PC-3 (cell line): ENCODE results near the gene KBTBD4. TPM values are rescaled to one million over a fixed set of nuclear protein-coding genes. Genes with fewer than 3 reads are reported as not detected.
"Not testable (repeated sequence)": the region's sequence is repeated elsewhere in the genome, so short reads cannot be mapped to it uniquely, and the experiment has no call there.

ENCODE experiments used
- ATAC-seq: fragments of 200-7000 bp; cut with Tn5 transposase; 2 replicates; pipeline ENCODE4 v1.9.1; 2020; ENCODE audit warnings: mild to moderate bottlenecking, moderate library complexity
- BruUV-seq: library from RNA; stranded (reverse); fragments of 400-500 nt; replicated peaks from 2 replicates; lab custom pipeline; 2021; lab: Mats Ljungman, UMichigan
- CTCF ChIA-PET: fragments of 300-600 bp; sonication (Branson Sonifier 250); formaldehyde crosslinking; loops from one replicate; lab custom pipeline; 2022; ENCODE audit warnings: antibody characterized with exemption; lab: Charles Lee
- POLR2A ChIA-PET: fragments of 300-600 bp; sonication (Branson Sonifier 250); formaldehyde crosslinking; loops from one replicate; lab custom pipeline; 2022; ENCODE audit warnings: antibody characterized with exemption; ENCODE audit not compliant: unreplicated experiment; lab: Charles Lee
- DNase-seq: peaks from one replicate; pipeline ENCODE4 v3.0.0-alpha.2; 2015
- H2AFZ ChIP-seq: fragments of 300-600 bp; sonication (generic); 2 replicates; pipeline ENCODE4 v1.6.0; 2016; ENCODE audit warnings: antibody characterized with exemption, low read length
- H3F3A ChIP-seq: fragments of 300-600 bp; sonication (generic); one replicate; pipeline ENCODE4 v1.6.0; 2017; ENCODE audit warnings: antibody characterized with exemption, low read length, control low read depth, mild to moderate bottlenecking; ENCODE audit not compliant: unreplicated experiment
- H3K27ac ChIP-seq: fragments of 300-600 bp; sonication (generic); 2 replicates; pipeline ENCODE4 v1.5.1; 2016; ENCODE audit warnings: mild to moderate bottlenecking, low read length
- H3K27me3 ChIP-seq: fragments of 300-600 bp; sonication (generic); 2 replicates; pipeline ENCODE4 v1.6.1; 2016; ENCODE audit warnings: low read length, mixed read lengths
- H3K36me3 ChIP-seq: fragments of 300-600 bp; sonication (generic); 2 replicates; pipeline ENCODE4 v1.6.1; 2016; ENCODE audit warnings: low read depth, mixed run types, low read length, mixed read lengths
- H3K4me1 ChIP-seq: fragments of 300-600 bp; sonication (generic); 2 replicates; pipeline ENCODE4 v1.5.1; 2016; ENCODE audit warnings: low read length; ENCODE audit not compliant: insufficient read depth
- H3K4me2 ChIP-seq: fragments of 300-600 bp; sonication (generic); 2 replicates; pipeline ENCODE4 v1.6.0; 2016; ENCODE audit warnings: low read length
- H3K4me3 ChIP-seq: fragments of 300-600 bp; sonication (generic); 2 replicates; pipeline ENCODE4 v1.5.1; 2016; ENCODE audit warnings: mild to moderate bottlenecking, low read length, mixed read lengths
- H3K79me2 ChIP-seq: fragments of 300-600 bp; sonication (generic); 2 replicates; pipeline ENCODE4 v1.6.1; 2017; ENCODE audit warnings: low read length, mixed read lengths
- H3K9ac ChIP-seq: fragments of 300-600 bp; sonication (generic); 2 replicates; pipeline ENCODE4 v1.6.0; 2016; ENCODE audit warnings: mild to moderate bottlenecking, low read length
- H3K9me2 ChIP-seq: fragments of 300-600 bp; sonication (generic); replicated peaks from 2 replicates; pipeline ENCODE4 v1.6.1; 2016; ENCODE audit warnings: mixed run types, low read length, mixed read lengths
- H3K9me3 ChIP-seq: fragments of 300-600 bp; sonication (generic); 2 replicates; pipeline ENCODE4 v1.6.1; 2016; ENCODE audit warnings: low read length, mixed read lengths
- H4K20me1 ChIP-seq: fragments of 300-600 bp; sonication (generic); 2 replicates; pipeline ENCODE4 v1.6.1; 2016; ENCODE audit warnings: low read length, mixed read lengths
- CTCF ChIP-seq: fragments of 300-600 bp; sonication (generic); conservative IDR thresholded peaks from 2 replicates; pipeline ENCODE4 v1.5.1; 2017; ENCODE audit warnings: antibody characterized with exemption, low read depth, mild to moderate bottlenecking, low read length
- EZH2 ChIP-seq: fragments of 300-600 bp; sonication (generic); IDR thresholded peaks from one replicate; pipeline ENCODE4 v1.6.1; 2017; ENCODE audit warnings: antibody characterized with exemption, mild to moderate bottlenecking, low read length; ENCODE audit not compliant: unreplicated experiment
- EZH2phosphoT487 ChIP-seq: fragments of 300-600 bp; sonication (generic); IDR thresholded peaks from 2 replicates; pipeline ENCODE4 v1.6.1; 2018; ENCODE audit warnings: mild to moderate bottlenecking, antibody characterized with exemption, low read length, borderline replicate concordance
- intact Hi-C: fragments of 100-400 bp; cut with micrococcal nuclease; formaldehyde crosslinking; loops from 2 replicates; pipeline ENCODE4 v1.9.0; 2023
- total RNA-seq: library from RNA; depleted of rRNA; stranded (reverse); fragments of >200 nt; gene quantifications from 2 replicates; pipeline ENCODE4 v1.2.3, GENCODE V29; 2014

KBTBD4 gene
- total RNA-seq, 1 experiment from 2014 or later, result 9.8 TPM

GRCh38 chr11:47551086-47551485 lies 27.7 kb downstream of the KBTBD4 start:
- DNase-seq (peak; percentile 45), ATAC-seq (no peak)
- H3K36me3 ChIP-seq, result peaks cover 12% of the 10 kb centered on the region; the same call in 1 of the 2 replicates
- peaks cover 12% of the 10 kb centered on the region for H3K4me1 ChIP-seq
- intact Hi-C loops, result no loop called here
- H3K27ac ChIP-seq, result no peak overlapping the region
- BruUV-seq, result no TSS peak
- ChIA-PET CTCF (interaction anchor here (0.5 kb wide), 1 partner anchor 97 kb away, joined by 4 read pairs; no protein-coding TSS in a partner anchor), POLR2A (interaction anchor here (0.7 kb wide), 1 partner anchor 330 kb away, joined by 27 read pairs; no protein-coding TSS in a partner anchor)
- no peaks in the 10 kb centered on the region for H3K9me2 ChIP-seq
- peaks cover 34% of the 10 kb centered on the region for H4K20me1 ChIP-seq
- H3K9ac ChIP-seq, result no peak overlapping the region
- peaks cover 69% of the 10 kb centered on the region for H3K79me2 ChIP-seq
- TF ChIP-seq CTCF (peak; percentile 56), EZH2 (no peak)
- peak overlapping the region; percentile 86 for H3K4me2 ChIP-seq
- H3K9me3 ChIP-seq, result no peaks in the 10 kb centered on the region
- peak overlapping the region; percentile 93 for H3K4me3 ChIP-seq
- H2AFZ ChIP-seq, result no peak overlapping the region
- no peaks in the 10 kb centered on the region for H3F3A ChIP-seq
- no peaks in the 10 kb centered on the region for H3K27me3 ChIP-seq

- intact Hi-C loops, result no loop called here
- Histone ChIP-seq H3K27me3 (no peaks in the 10 kb centered on the region), H3K27ac (no peak overlapping the region), H3K79me2 (peaks cover 74% of the 10 kb centered on the region), H3K4me2 (peak overlapping the region; percentile 86), H3K4me1 (peaks cover 12% of the 10 kb centered on the region), H3K4me3 (peak overlapping the region; percentile 93; the same call in 1 of the 2 replicates), H3K9ac (no peak overlapping the region), H4K20me1 (peaks cover 34% of the 10 kb centered on the region), H3K36me3 (peaks cover 12% of the 10 kb centered on the region; the same call in 1 of the 2 replicates), H3K9me3 (no peaks in the 10 kb centered on the region), H3K9me2 (no peaks in the 10 kb centered on the region), H2AFZ (no peak overlapping the region), H3F3A (no peaks in the 10 kb centered on the region)
- TF ChIP-seq CTCF (no peak), EZH2phosphoT487 (no peak), EZH2 (no peak)
- ATAC-seq, result no peak
- POLR2A ChIA-PET, result no interaction called here
- CTCF ChIA-PET, result interaction anchor here (0.5 kb wide), 1 partner anchor 96 kb away, joined by 4 read pairs; no protein-coding TSS in a partner anchor
- no peak for DNase-seq
- no TSS peak for BruUV-seq
Observed at GRCh38 chr11:47550288-47551047, 28.3 kb downstream of the KBTBD4 start.

GRCh38 chr11:47546274-47546673 lies 32.5 kb downstream of the KBTBD4 start:
- H3K27ac ChIP-seq, CTCF ChIA-PET, H3K9ac ChIP-seq, H2AFZ ChIP-seq, H3K4me2 ChIP-seq, BruUV-seq, POLR2A ChIA-PET, H3K27me3 ChIP-seq, H3F3A ChIP-seq, H3K9me3 ChIP-seq, H3K4me3 ChIP-seq, intact Hi-C loops, H3K9me2 ChIP-seq, ATAC-seq, DNase-seq: not testable (repeated sequence)
- peaks cover 37% of the 10 kb centered on the region for H4K20me1 ChIP-seq
- peaks cover 18% of the 10 kb centered on the region for H3K4me1 ChIP-seq
- peaks cover 99% of the 10 kb centered on the region for H3K79me2 ChIP-seq
- peaks cover 10% of the 10 kb centered on the region; the same call in 1 of the 2 replicates for H3K36me3 ChIP-seq
